Measurements from ENCODE around the gene CYB561.

DNA sequence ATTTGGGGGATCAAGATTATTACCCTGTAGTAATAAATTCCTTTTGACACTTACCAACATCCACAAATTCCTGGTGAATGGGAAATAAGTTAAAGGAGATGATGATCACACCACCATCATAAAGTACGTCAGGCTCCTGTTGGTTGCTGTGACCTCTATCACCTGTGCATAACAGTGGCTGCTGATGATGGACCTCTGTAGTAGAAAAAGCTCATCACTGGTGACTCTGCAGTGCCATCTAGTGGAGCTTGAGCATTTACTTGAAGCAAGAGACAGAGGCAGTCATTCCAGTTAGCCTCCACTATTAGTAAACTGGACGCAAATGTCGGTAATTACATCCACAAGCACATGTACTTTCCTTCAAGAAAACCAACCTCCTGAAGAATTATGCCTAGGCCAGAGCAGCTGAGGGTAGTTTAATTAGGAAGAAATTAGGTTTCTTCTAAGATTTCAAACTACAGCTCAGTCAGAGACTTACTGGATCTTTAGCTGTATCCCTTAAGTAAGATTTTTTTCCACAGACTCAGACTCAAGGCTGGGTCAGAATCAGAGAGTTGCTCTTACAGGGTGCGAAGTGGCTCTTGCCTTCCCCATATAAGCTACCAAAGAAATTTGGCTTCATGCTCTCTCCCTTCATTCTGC, 39.3 kb downstream of the CYB561 start:
- TF ChIP-seq, protein P1, sequence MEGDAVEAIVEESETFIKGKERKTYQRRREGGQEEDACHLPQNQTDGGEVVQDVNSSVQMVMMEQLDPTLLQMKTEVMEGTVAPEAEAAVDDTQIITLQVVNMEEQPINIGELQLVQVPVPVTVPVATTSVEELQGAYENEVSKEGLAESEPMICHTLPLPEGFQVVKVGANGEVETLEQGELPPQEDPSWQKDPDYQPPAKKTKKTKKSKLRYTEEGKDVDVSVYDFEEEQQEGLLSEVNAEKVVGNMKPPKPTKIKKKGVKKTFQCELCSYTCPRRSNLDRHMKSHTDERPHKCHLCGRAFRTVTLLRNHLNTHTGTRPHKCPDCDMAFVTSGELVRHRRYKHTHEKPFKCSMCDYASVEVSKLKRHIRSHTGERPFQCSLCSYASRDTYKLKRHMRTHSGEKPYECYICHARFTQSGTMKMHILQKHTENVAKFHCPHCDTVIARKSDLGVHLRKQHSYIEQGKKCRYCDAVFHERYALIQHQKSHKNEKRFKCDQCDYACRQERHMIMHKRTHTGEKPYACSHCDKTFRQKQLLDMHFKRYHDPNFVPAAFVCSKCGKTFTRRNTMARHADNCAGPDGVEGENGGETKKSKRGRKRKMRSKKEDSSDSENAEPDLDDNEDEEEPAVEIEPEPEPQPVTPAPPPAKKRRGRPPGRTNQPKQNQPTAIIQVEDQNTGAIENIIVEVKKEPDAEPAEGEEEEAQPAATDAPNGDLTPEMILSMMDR (IDR thresholded peaks at IDR 0.05), result peak; percentile 78 to 83 (median 80)
- TF ChIP-seq EP300 (IDR thresholded peaks at IDR 0.05), result no peak

Measured in tibial nerve (tissue), 4 donors.